PFSK-1 (cell line): Measurements from ENCODE around the gene MRPS10.

Experiments
- POLR2AphosphoS5 ChIP-seq: IDR thresholded peaks from 2 replicates; pipeline ENCODE4 v1.6.1; 2012; ENCODE audit warnings: low read depth, mild to moderate bottlenecking, control low read depth, low read length, moderate library complexity
- TF ChIP-seq, protein P1 (sequence below), 2 experiments: IDR thresholded peaks; 2 replicates each; pipeline versions ENCODE4 v1.6.1 to v1.8.0; 2011 to 2012; ENCODE audit warnings: low read depth in 2 of 2, low read length in 2 of 2, control low read depth in 1 of 2, inconsistent platforms in 1 of 2, mild to moderate bottlenecking in 1 of 2, moderate library complexity in 1 of 2; ENCODE audit not compliant: insufficient read depth in 1 of 2

DNA sequence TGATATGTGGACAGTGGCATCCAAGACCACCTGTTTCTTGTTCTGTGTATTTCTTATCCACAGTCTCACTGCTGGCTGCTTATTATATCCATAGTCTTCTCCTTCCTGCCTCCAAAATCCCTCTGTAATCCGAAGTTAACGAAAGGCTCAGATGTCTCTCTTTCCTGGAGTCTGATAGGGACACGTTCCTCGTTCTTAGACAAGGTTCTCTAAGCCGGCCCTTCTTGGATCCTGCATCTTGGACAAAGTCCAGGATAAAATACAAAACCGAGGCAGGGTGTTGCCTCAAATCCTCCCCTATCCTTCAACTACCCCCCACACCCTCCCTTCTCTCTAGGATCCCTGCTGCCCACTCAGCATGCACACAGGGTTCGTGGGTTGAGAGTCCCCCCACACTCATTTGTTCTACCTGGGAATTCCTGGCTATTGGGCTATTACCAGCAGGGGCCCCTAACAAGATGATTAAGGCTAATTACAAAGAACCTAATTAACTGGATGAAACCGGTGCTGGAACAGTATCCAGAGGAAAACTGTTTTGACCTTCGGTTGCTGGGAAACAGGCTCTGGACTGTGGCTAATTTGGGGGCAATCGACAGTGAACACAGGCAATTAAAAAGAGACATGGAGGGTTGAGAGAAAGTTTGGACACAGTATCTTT, 32.7 kb upstream of the MRPS10 start:
- TF ChIP-seq POLR2AphosphoS5: no peak
- TF ChIP-seq, protein P1, sequence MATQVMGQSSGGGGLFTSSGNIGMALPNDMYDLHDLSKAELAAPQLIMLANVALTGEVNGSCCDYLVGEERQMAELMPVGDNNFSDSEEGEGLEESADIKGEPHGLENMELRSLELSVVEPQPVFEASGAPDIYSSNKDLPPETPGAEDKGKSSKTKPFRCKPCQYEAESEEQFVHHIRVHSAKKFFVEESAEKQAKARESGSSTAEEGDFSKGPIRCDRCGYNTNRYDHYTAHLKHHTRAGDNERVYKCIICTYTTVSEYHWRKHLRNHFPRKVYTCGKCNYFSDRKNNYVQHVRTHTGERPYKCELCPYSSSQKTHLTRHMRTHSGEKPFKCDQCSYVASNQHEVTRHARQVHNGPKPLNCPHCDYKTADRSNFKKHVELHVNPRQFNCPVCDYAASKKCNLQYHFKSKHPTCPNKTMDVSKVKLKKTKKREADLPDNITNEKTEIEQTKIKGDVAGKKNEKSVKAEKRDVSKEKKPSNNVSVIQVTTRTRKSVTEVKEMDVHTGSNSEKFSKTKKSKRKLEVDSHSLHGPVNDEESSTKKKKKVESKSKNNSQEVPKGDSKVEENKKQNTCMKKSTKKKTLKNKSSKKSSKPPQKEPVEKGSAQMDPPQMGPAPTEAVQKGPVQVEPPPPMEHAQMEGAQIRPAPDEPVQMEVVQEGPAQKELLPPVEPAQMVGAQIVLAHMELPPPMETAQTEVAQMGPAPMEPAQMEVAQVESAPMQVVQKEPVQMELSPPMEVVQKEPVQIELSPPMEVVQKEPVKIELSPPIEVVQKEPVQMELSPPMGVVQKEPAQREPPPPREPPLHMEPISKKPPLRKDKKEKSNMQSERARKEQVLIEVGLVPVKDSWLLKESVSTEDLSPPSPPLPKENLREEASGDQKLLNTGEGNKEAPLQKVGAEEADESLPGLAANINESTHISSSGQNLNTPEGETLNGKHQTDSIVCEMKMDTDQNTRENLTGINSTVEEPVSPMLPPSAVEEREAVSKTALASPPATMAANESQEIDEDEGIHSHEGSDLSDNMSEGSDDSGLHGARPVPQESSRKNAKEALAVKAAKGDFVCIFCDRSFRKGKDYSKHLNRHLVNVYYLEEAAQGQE (IDR thresholded peaks at IDR 0.05; ENCODE audit: insufficient read depth in 1 of 2, low read depth in 2 of 2, low read length in 2 of 2): no peak
